Esophagus squamous epithelium (tissue), 4 donors: Measurements from ENCODE around the gene C1orf21.

Source experiments
- POLR2A ChIP-seq, 4 donors: fragments of 450-650 bp; IDR thresholded peaks; one replicate each; pipeline ENCODE4 v1.6.1; 2017; ENCODE audit warnings: antibody characterized with exemption in 4 of 4, mild to moderate bottlenecking in 4 of 4, moderate library complexity in 3 of 4
- TF ChIP-seq, protein P1 (sequence below), 6 experiments: fragments of 450-650 bp in 4 of 6; fragments of 200-600 bp in 2 of 6; sonication (generic) in 2 of 6; IDR thresholded peaks; one replicate each; pipeline ENCODE4 v1.5.1; 2016 to 2019; ENCODE audit warnings: antibody characterized with exemption in 6 of 6, mild to moderate bottlenecking in 4 of 6, moderate library complexity in 4 of 6

DNA sequence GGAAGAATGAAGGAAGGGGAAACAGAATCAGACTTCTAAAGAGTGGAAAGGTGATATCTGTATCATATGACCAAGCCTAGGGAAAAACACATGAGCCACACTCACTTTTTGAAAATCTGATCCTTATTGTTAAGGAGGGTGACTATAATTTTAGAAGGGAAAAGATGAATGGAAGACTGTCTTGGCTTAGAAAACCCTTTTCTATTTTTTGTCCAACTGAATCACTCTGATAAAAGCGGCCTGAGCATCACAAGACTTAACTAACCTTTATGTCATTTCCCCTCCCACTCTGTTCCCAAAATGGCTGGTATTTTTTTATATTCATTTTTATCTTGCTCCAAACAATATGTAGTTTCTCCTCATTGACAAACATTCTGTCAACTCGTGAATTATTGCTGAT is 169.8 kb downstream of the C1orf21 start:
- TF ChIP-seq, protein P1, sequence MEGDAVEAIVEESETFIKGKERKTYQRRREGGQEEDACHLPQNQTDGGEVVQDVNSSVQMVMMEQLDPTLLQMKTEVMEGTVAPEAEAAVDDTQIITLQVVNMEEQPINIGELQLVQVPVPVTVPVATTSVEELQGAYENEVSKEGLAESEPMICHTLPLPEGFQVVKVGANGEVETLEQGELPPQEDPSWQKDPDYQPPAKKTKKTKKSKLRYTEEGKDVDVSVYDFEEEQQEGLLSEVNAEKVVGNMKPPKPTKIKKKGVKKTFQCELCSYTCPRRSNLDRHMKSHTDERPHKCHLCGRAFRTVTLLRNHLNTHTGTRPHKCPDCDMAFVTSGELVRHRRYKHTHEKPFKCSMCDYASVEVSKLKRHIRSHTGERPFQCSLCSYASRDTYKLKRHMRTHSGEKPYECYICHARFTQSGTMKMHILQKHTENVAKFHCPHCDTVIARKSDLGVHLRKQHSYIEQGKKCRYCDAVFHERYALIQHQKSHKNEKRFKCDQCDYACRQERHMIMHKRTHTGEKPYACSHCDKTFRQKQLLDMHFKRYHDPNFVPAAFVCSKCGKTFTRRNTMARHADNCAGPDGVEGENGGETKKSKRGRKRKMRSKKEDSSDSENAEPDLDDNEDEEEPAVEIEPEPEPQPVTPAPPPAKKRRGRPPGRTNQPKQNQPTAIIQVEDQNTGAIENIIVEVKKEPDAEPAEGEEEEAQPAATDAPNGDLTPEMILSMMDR (IDR thresholded peaks at IDR 0.05), result no peak
- TF ChIP-seq POLR2A (IDR thresholded peaks at IDR 0.05), result no peak
